ENCODE results near the gene PRR5L.

- TF ChIP-seq GATA2 (IDR thresholded peaks at IDR 0.05; ENCODE audit: low read depth, low read length), result no peak
- TF ChIP-seq GATA3 (IDR thresholded peaks at IDR 0.05; ENCODE audit: low read depth, low read length), result no peak
These were observed 96.1 kb downstream of the PRR5L start for GRCh38 chr11:36392196-36392595.
